GM12878 (cell line): ENCODE results near the gene GFRA1. TPM values are rescaled to one million over a fixed set of nuclear protein-coding genes. Genes with fewer than 3 reads are reported as not detected.

Experiments
- ATAC-seq: fragments of 200-7000 bp; cut with Tn5 transposase; 3 replicates; pipeline ENCODE4 v1.9.1; 2020; ENCODE audit warnings: mild to moderate bottlenecking, moderate library complexity
- BruUV-seq: library from RNA; stranded (reverse); fragments of 400-500 nt; replicated peaks from 2 replicates; lab custom pipeline; 2021; lab: Mats Ljungman, UMichigan
- CTCF ChIA-PET: fragments of 300-600 bp; sonication (Branson Sonifier 250); formaldehyde crosslinking; extraction: SDS; loops from one replicate; lab custom pipeline; 2021; ENCODE audit warnings: inconsistent platforms; lab: Yijun Ruan, JAX
- POLR2A ChIA-PET: fragments of 350-600 bp; formaldehyde crosslinking; extraction: SDS; loops from one replicate; lab custom pipeline; 2021; ENCODE audit warnings: inconsistent platforms; lab: Charles Lee
- RAD21 ChIA-PET: fragments of 300-600 bp; sonication (Branson Sonifier 250); formaldehyde crosslinking; loops from one replicate; lab custom pipeline; 2023; ENCODE audit warnings: antibody characterized with exemption; ENCODE audit not compliant: unreplicated experiment; lab: Charles Lee
- SMC1A ChIA-PET: fragments of 300-600 bp; sonication (Branson Sonifier 250); formaldehyde crosslinking; loops from one replicate; lab custom pipeline; 2023; ENCODE audit not compliant: unreplicated experiment, uncharacterized antibody; lab: Charles Lee
- DNase-seq: peaks from one replicate; pipeline ENCODE4 v3.0.0-alpha.2; 2011; ENCODE audit warnings: low read depth, low spot score
- FAIRE-seq: peaks from 3 replicates; lab custom pipeline; 2011; peaks lifted over from hg19 to GRCh38; lab: Jason Lieb, UNC
- H2AFZ ChIP-seq: 2 replicates; pipeline ENCODE4 v1.6.0; 2011; ENCODE audit warnings: low read depth, low read length, control low read depth; ENCODE audit not compliant: control insufficient read depth
- H3K27ac ChIP-seq: 2 replicates; pipeline ENCODE4 v1.5.1; 2011; ENCODE audit warnings: control low read depth; ENCODE audit not compliant: control insufficient read depth, insufficient read depth
- H3K27me3 ChIP-seq, 2 experiments: replicated peaks in 1 of 2; 2 replicates each; pipeline versions ENCODE4 v1.6.0 to v1.6.1; 2011; ENCODE audit warnings: low read length in 1 of 2; ENCODE audit not compliant: control insufficient read depth in 2 of 2, insufficient read depth in 2 of 2
- H3K36me3 ChIP-seq, 2 experiments: 2 replicates each; pipeline ENCODE4 v1.5.1; 2011; ENCODE audit warnings: low read length in 1 of 2; ENCODE audit not compliant: control insufficient read depth in 2 of 2, insufficient read depth in 2 of 2
- H3K4me1 ChIP-seq: 2 replicates; pipeline ENCODE4 v1.6.1; 2011; ENCODE audit warnings: mild to moderate bottlenecking, low read length, moderate library complexity, mixed read lengths; ENCODE audit not compliant: control insufficient read depth, insufficient read depth
- H3K4me2 ChIP-seq: 2 replicates; pipeline ENCODE4 v1.6.0; 2011; ENCODE audit warnings: control low read depth; ENCODE audit not compliant: control insufficient read depth, insufficient read depth
- H3K4me3 ChIP-seq: fragments of 200-600 bp; sonication (generic); 2 replicates; pipeline ENCODE4 v1.5.1; 2016
- H3K79me2 ChIP-seq: 2 replicates; pipeline ENCODE4 v1.6.0; 2011; ENCODE audit warnings: low read length; ENCODE audit not compliant: control insufficient read depth, insufficient read depth
- H3K9ac ChIP-seq: 2 replicates; pipeline ENCODE4 v1.8.0; 2011; ENCODE audit warnings: low read length, control low read depth, mixed read lengths; ENCODE audit not compliant: control insufficient read depth, insufficient read depth
- H3K9me3 ChIP-seq: replicated peaks from 3 replicates; pipeline ENCODE4 v1.5.1; 2011; ENCODE audit warnings: mild to moderate bottlenecking, low read length; ENCODE audit not compliant: control insufficient read depth, insufficient read depth
- H4K20me1 ChIP-seq: 2 replicates; pipeline ENCODE4 v1.6.0; 2011; ENCODE audit not compliant: control insufficient read depth, insufficient read depth
- BACH1 ChIP-seq: fragments of 450-650 bp; IDR thresholded peaks from 2 replicates; pipeline ENCODE4 v1.6.1; 2017; ENCODE audit warnings: mild to moderate bottlenecking, borderline replicate concordance
- GABPA ChIP-seq: IDR thresholded peaks from 2 replicates; pipeline ENCODE4 v1.6.1; 2014; ENCODE audit warnings: antibody characterized with exemption, low read depth, mild to moderate bottlenecking, inconsistent platforms
- KAT2A ChIP-seq: conservative IDR thresholded peaks from 2 replicates; pipeline ENCODE4 v1.6.1; 2011; ENCODE audit warnings: low read depth, low read length; ENCODE audit not compliant: control insufficient read depth
- MAX ChIP-seq: IDR thresholded peaks from 2 replicates; pipeline ENCODE4 v1.6.1; 2012; ENCODE audit warnings: low read depth, low read length, improper control_type of control experiment
- NR2C2 ChIP-seq: IDR thresholded peaks from 2 replicates; pipeline ENCODE4 v1.6.1; 2011; ENCODE audit warnings: borderline replicate concordance, low read depth; ENCODE audit not compliant: control insufficient read depth, insufficient read length
- PBX3 ChIP-seq: IDR thresholded peaks from 2 replicates; pipeline ENCODE4 v1.6.1; 2011; ENCODE audit warnings: mild to moderate bottlenecking, low read depth, low read length, moderate library complexity; ENCODE audit not compliant: insufficient replicate concordance
- RELB ChIP-seq: fragments of 450-650 bp; IDR thresholded peaks from 2 replicates; pipeline ENCODE4 v1.6.1; 2017; ENCODE audit warnings: low read depth, mild to moderate bottlenecking, moderate library complexity
- SRF ChIP-seq, 2 experiments: IDR thresholded peaks; 2 replicates each; pipeline ENCODE4 v1.6.1; 2011; ENCODE audit warnings: low read depth in 2 of 2, low read length in 2 of 2, mild to moderate bottlenecking in 1 of 2, moderate library complexity in 1 of 2
- STAT1 ChIP-seq: fragments of 450-650 bp; conservative IDR thresholded peaks from 2 replicates; pipeline ENCODE4 v1.6.1; 2014; ENCODE audit warnings: antibody characterized with exemption, mild to moderate bottlenecking
- TAF1 ChIP-seq: IDR thresholded peaks from 2 replicates; pipeline ENCODE4 v1.6.1; 2011; ENCODE audit warnings: mild to moderate bottlenecking, low read depth, low read length, borderline replicate concordance
- YBX1 ChIP-seq: fragments of 450-650 bp; IDR thresholded peaks from 2 replicates; pipeline ENCODE4 v1.6.1; 2016; ENCODE audit warnings: antibody characterized with exemption
- ZBTB11 ChIP-seq: fragments of 450-650 bp; formaldehyde crosslinking; IDR thresholded peaks from 2 replicates; pipeline ENCODE4 v1.5.0; 2022; ENCODE audit warnings: mild to moderate bottlenecking, missing genetic modification characterization
- ZBTB33 ChIP-seq: fragments of 450-650 bp; IDR thresholded peaks from 2 replicates; pipeline ENCODE4 v1.6.1; 2017; ENCODE audit warnings: mild to moderate bottlenecking
- whole genome bisulfite sequencing: methylation state at CpG from one replicate; pipeline ENCODE4 v1.1.6; 2016; ENCODE audit warnings: low lambda C conversion rate; ENCODE audit not compliant: insufficient replicate concordance, insufficient coverage; ENCODE audit errors: missing lambda C conversion rate; 5-methylcytosine and 5-hydroxymethylcytosine counted together
- in situ Hi-C: fragments of 300-500 bp; cut with MboI; formaldehyde crosslinking; loops from 9 replicates; pipeline ENCODE4 v1.14.3; 2018; ENCODE audit warnings: mixed read lengths
- intact Hi-C: fragments of 100-400 bp; cut with micrococcal nuclease; formaldehyde crosslinking; loops from one replicate; pipeline ENCODE4 v1.14.2; 2022; ENCODE audit not compliant: unreplicated experiment
- polyA plus RNA-seq, 11 experiments: library from polyadenylated mRNA; depleted of rRNA in 4 of 11; unstranded in 6 of 11; stranded (reverse) in 5 of 11; fragments of >200 nt; fragmentation: Nextera tagmentation in 4 of 11; fragmentation: Illumina TruSeq in 1 of 11; extraction: Ambion mirVana in 4 of 11; extraction: Trizol in 1 of 11; gene quantifications; 1 replicate in 1 of 11; 2 replicates in 10 of 11; pipeline versions ENCODE4 v1.2.1 to v1.2.3, GENCODE V29; 2011 to 2016; ENCODE audit warnings: inconsistent platforms in 2 of 11, missing spikeins in 2 of 11, low read depth in 1 of 11
- total RNA-seq, 4 experiments: library from RNA; depleted of rRNA in 3 of 4; stranded (reverse); fragments of >200 nt in 3 of 4; fragmentation: Illumina TruSeq in 1 of 4; extraction: Trizol in 1 of 4; gene quantifications; 2 replicates each; pipeline versions ENCODE4 v1.2.1 to v1.2.3, GENCODE V29; 2013 to 2021

GFRA1 gene
- total and polyA plus RNA-seq, 10 of the 15 experiments (the other 5 are each of a cell fraction or from before 2014, with no cell fraction given), result 0.05 to 0.19 TPM; not detected in 8

- WGBS, result 16% methylated on average over 4 of the region's 4 CpGs
- no peak for FAIRE-seq
Measured at GRCh38 chr10:116063107-116063506, 209.9 kb downstream of the GFRA1 start.

More at GRCh38 chr10:116063107-116063506, 209.9 kb downstream of the GFRA1 start:
- Histone ChIP-seq H3K4me1 (no peaks in the 10 kb centered on the region), H3K27me3 (no peaks in the 10 kb centered on the region), H3K4me2 (no peak overlapping the region), H3K9me3 (no peaks in the 10 kb centered on the region), H3K27ac (no peak overlapping the region), H3K79me2 (no peaks in the 10 kb centered on the region), H3K9ac (no peak overlapping the region), H3K36me3 (no peaks in the 10 kb centered on the region), H3K4me3 (no peak overlapping the region), H2AFZ (no peak overlapping the region), H4K20me1 (no peaks in the 10 kb centered on the region)
- TF ChIP-seq STAT1, result no peak
- TF ChIP-seq NR2C2, result no peak
- TF ChIP-seq TAF1, result no peak
- no peak for TF ChIP-seq BACH1
- no peak for TF ChIP-seq SRF (IDR thresholded peaks at IDR 0.05; ENCODE audit: low read depth in 2 of 2, low read length in 2 of 2)
- TF ChIP-seq ZBTB33, result no peak
- TF ChIP-seq PBX3, result no peak
- TF ChIP-seq MAX, result no peak
- no peak for TF ChIP-seq GABPA
- no peak for TF ChIP-seq KAT2A
- no peak for TF ChIP-seq RELB
- TF ChIP-seq YBX1, result no peak
- no peak for TF ChIP-seq ZBTB11
- DNase-seq (no peak), ATAC-seq (no peak)
- RAD21 ChIA-PET, result no interaction called here
- POLR2A ChIA-PET, result no interaction called here
- CTCF ChIA-PET, result no interaction called here
- SMC1A ChIA-PET, result no interaction called here
- intact Hi-C loops, result no loop called here
- no TSS peak for BruUV-seq
- in situ Hi-C loops, result no loop called here
